ENCODE data around the gene TPD52L2. TPM values are rescaled to one million over a fixed set of nuclear protein-coding genes. Genes with fewer than 3 reads are reported as not detected.
A peak's percentile ranks its signal among the peaks of the same experiment; 100 is the strongest.

TPD52L2 gene
- 80.4 TPM for polyA plus RNA-seq

- Mint-ChIP-seq H3K27ac (peak within 1 kb of the TSS; percentile 87 to 99 (median 98)), H3K27me3 (no peaks in the 10 kb centered on the region), H3K36me3 (peaks cover 4% of the 10 kb centered on the region), H3K4me1 (peaks cover 11 to 19% (median 16%) of the 10 kb centered on the region in 3 donors), H3K4me3 (peak within 1 kb of the TSS; percentile 82 to 98 (median 96)), H3K9me3 (no peaks in the 10 kb centered on the region)
These were observed at the start of gene TPD52L2 for GRCh38 chr20:63864978-63865640. Gene TPD52L2, plus strand, starts transcription at chr20:63865270. Its CDS starts 96 bp downstream, at chr20:63865366.

DNA sequence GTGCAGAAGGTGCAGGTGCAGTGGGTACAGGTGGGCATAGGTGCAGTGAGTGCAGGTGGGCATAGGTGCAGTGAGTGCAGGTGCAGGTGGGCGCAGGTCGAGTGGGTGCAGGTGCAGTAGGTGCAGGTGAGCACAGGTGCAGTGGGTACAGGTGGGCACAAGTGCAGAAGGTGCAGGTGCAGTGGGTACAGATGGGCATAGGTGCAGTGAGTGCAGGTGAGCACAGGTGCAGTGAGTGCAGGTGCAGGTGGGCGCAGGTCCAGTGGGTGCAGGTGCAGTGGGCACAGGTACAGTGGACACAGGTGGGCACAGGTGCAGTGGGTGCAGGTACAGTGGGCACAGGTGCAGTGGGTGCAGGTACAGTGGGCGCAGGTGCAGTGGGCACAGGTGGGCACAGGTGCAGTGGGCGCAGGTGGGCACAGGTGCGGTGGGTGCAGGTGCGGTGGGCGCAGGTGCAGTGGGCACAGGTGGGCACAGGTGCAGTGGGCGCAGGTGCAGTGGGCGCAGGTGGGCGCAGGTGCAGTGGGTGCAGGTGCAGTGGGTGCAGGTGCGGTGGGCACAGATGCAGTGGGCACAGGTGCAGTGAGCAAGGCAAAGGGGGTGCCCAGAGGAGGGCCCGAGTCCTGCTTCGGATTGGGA is 49.3 kb upstream of the TPD52L2 start:
- Mint-ChIP-seq H3K9me3 (no peaks in the 10 kb centered on the region), H3K27me3 (peaks cover 6% of the 10 kb centered on the region), H3K4me3 (no peak overlapping the region), H3K36me3 (no peaks in the 10 kb centered on the region), H3K4me1 (peaks cover 0 to 2% (median 1%) of the 10 kb centered on the region in 3 donors), H3K27ac (no peak overlapping the region)

DNA sequence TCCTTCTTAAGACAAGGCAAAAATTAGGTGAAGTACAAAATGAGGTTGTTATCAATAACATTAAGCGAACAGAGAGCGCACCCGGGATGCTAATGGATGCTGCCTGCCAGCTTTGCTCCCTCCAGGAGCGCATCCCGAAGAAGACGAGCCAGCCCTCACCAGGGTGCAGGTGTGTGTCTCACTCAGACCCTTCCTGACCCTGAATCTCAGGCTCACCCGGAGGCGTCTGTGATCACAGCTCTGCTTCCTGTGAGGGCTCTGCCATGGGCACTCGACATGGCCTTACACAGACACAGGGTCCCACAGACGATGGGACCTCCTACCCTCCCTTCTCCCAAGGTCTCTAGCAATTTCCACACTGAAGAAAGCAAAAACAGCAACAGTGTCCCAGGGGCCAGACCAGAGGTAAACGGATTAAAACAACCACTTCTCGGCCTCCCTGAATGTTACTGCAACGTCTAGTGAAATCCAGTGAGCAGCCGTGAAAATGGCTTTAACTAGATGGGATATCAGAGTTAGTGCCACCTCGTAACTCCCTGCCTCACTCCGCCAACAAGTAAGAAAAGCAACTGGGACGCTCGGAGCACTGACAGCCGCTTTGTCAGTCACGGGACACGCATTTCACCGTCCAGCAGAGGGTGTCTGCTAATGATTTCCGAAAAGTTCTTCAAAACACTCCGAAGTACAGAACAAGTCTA is 45.7 kb upstream of the TPD52L2 start:
- Mint-ChIP-seq H3K9me3 (no peaks in the 10 kb centered on the region), H3K27ac (no peak overlapping the region), H3K36me3 (no peaks in the 10 kb centered on the region)

GRCh38 chr20:63821811-63822210 is 43.3 kb upstream of the TPD52L2 start:
- H3K27me3 Mint-ChIP-seq: peaks cover 25% of the 10 kb centered on the region
- H3K4me1 Mint-ChIP-seq: peaks cover 0 to 5% (median 1%) of the 10 kb centered on the region in 3 donors
- H3K9me3 Mint-ChIP-seq: no peaks in the 10 kb centered on the region
- H3K36me3 Mint-ChIP-seq: no peaks in the 10 kb centered on the region
- peak overlapping the region in 1 of 3 donors; percentile 22 for H3K27ac Mint-ChIP-seq
- H3K4me3 Mint-ChIP-seq: no peak overlapping the region

More for the DNA sequence above, 45.7 kb upstream of the TPD52L2 start:
- peak overlapping the region in 2 of 4 donors; percentile 36 to 41 for H3K4me3 Mint-ChIP-seq
- H3K4me1 Mint-ChIP-seq: peaks cover 0 to 5% (median 1%) of the 10 kb centered on the region in 3 donors
- H3K27me3 Mint-ChIP-seq: peaks cover 14% of the 10 kb centered on the region

DNA sequence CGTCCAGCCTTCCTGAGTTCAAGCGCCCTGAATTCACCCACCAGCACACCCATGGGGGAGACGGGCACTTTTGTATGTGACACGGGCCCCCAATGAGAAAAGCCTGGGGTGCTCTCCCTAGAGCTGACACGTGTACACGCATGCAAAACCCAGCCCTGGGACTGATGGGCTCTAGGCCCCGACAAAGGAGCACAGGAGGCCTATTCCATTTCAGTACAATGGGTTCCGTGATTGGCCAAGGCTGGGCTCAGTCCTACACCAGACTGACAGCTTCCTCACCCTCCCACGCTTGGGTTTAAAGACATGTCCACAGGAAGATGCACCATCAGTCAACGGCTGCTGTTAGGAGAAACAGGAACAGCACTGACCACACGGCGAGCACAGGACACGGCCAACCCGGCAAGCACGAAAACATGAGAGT is 42.8 kb upstream of the TPD52L2 start:
- Mint-ChIP-seq H3K27ac (no peak overlapping the region), H3K4me3 (no peak overlapping the region), H3K9me3 (no peaks in the 10 kb centered on the region), H3K36me3 (no peaks in the 10 kb centered on the region), H3K4me1 (peaks cover 0 to 5% (median 1%) of the 10 kb centered on the region in 3 donors), H3K27me3 (peaks cover 29% of the 10 kb centered on the region)

DNA sequence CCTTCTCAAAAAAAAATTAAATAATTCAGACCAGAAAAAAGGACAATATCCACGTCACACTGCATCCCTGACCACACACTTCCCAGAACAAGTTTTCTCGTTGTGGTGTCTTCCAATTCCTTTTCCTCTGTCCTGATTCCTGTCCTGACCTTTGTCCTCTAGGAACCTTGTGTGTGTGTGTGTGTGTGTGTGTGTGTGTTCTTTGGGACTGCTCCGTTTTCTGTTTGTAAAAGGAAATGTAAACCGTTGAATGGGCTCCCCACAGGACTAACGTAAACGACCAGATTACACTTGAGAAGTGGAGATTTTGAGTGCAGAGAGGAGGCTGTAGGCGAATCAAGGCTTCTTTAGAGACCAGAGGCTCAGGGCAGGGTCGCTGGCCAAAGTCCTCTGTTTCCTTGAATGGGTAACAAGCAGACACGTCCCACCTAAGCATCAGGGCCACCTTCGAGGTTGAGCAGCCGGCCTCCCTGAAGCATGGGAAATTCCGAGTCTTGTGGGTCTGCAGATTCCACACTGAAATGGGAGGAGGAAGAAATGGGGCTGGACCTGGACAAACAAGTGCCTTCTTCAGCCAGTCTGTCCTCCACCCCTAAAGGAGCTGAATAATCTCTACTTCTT is 41.3 kb upstream of the TPD52L2 start:
- Mint-ChIP-seq H3K4me1 (peaks cover 0 to 5% (median 1%) of the 10 kb centered on the region in 3 donors), H3K9me3 (no peaks in the 10 kb centered on the region), H3K36me3 (no peaks in the 10 kb centered on the region), H3K27me3 (peaks cover 36% of the 10 kb centered on the region), H3K27ac (no peak overlapping the region), H3K4me3 (no peak overlapping the region)

GRCh38 chr20:63825331-63826118 is 39.5 kb upstream of the TPD52L2 start:
- Mint-ChIP-seq H3K27me3 (peaks cover 49% of the 10 kb centered on the region), H3K4me3 (no peak overlapping the region), H3K27ac (no peak overlapping the region)

DNA sequence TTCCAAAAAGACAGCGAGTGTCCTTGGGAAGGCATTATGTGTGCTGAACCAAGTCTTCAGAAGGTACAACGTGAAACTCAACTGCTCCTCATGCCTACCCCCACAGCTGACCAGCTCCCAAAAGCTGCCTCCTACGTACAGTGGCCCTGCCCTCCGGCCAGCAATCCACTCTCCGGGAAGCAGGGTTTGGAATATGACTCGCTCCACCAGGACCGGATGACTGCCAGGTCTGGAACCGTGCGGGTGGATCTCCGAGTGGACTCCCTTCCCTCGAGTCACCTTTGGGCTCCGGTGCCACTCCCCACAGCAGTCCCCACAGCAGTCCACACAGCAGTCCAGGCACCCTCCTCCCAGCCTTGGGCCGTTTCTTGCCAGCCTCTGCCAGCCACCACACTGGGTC is 38.3 kb upstream of the TPD52L2 start:
- H3K36me3 Mint-ChIP-seq: no peaks in the 10 kb centered on the region
- peaks cover 8 to 10% (median 9%) of the 10 kb centered on the region in 3 donors for H3K4me1 Mint-ChIP-seq
- H3K27ac Mint-ChIP-seq: no peak overlapping the region
- H3K27me3 Mint-ChIP-seq: peaks cover 47% of the 10 kb centered on the region
- no peaks in the 10 kb centered on the region for H3K9me3 Mint-ChIP-seq
- H3K4me3 Mint-ChIP-seq: peak overlapping the region in 1 of 4 donors; percentile 32

More at GRCh38 chr20:63825331-63826118, 39.5 kb upstream of the TPD52L2 start:
- Mint-ChIP-seq H3K36me3 (no peaks in the 10 kb centered on the region), H3K4me1 (peaks cover 8 to 11% (median 9%) of the 10 kb centered on the region in 3 donors), H3K9me3 (no peaks in the 10 kb centered on the region)

GRCh38 chr20:63828124-63828523 is 36.9 kb upstream of the TPD52L2 start:
- peaks cover 8 to 9% (median 8%) of the 10 kb centered on the region in 3 donors for H3K4me1 Mint-ChIP-seq
- no peaks in the 10 kb centered on the region for H3K36me3 Mint-ChIP-seq
- H3K27me3 Mint-ChIP-seq: peaks cover 46% of the 10 kb centered on the region
- H3K9me3 Mint-ChIP-seq: no peaks in the 10 kb centered on the region
- H3K27ac Mint-ChIP-seq: no peak overlapping the region
- H3K4me3 Mint-ChIP-seq: peak overlapping the region in 1 of 4 donors; percentile 50

GRCh38 chr20:63828545-63828944 is 36.5 kb upstream of the TPD52L2 start:
- peak overlapping the region in 1 of 4 donors; percentile 53 for H3K4me3 Mint-ChIP-seq
- H3K27me3 Mint-ChIP-seq: peaks cover 47% of the 10 kb centered on the region
- peaks cover 8 to 9% (median 8%) of the 10 kb centered on the region in 3 donors for H3K4me1 Mint-ChIP-seq

DNA sequence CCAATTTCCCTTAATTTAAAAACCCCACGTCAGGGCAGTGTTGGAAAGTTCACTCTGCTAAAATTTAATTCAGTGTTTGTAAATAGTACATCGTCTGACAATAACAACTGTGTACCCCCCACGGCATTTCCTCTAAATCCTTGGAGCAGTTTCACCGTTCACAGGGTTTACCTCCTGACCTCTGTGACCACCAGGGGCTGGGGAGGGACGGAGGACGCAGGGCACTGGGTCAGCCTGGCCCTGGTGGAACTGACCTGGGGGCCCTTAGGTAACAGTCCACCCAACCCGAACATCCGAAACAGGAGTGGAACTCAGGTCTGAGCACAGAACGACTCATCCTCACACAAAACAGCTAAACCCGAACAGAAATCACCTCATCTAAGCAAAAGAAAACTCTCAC is 36.1 kb upstream of the TPD52L2 start:
- no peaks in the 10 kb centered on the region for H3K36me3 Mint-ChIP-seq
- peaks cover 8 to 9% (median 8%) of the 10 kb centered on the region in 3 donors for H3K4me1 Mint-ChIP-seq
- no peaks in the 10 kb centered on the region for H3K9me3 Mint-ChIP-seq
- H3K27ac Mint-ChIP-seq: peak overlapping the region in 1 of 3 donors; percentile 69
- H3K4me3 Mint-ChIP-seq: peak overlapping the region in 3 of 4 donors; percentile 25 to 53 (median 45)
- peaks cover 48% of the 10 kb centered on the region for H3K27me3 Mint-ChIP-seq

More at GRCh38 chr20:63828545-63828944, 36.5 kb upstream of the TPD52L2 start:
- peak overlapping the region in 1 of 3 donors; percentile 69 for H3K27ac Mint-ChIP-seq
- H3K9me3 Mint-ChIP-seq: no peaks in the 10 kb centered on the region
- no peaks in the 10 kb centered on the region for H3K36me3 Mint-ChIP-seq

DNA sequence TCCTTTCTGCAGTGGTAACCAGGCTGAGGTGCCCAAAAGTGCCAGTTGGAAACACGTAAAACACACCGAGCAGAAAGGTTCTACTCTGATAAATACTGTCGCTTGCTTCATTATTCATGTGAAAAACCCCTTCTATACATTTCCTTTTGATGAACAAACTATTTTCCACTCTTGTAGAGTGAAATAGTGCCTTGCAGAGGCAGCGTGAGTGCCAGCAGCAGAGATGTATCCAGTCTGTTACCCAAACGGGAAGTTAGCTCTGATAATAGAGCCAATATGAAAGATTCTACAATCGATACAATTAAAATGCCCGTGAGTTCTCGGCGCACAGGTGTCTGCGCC is 35.5 kb upstream of the TPD52L2 start:
- peak overlapping the region; percentile 83 to 91 (median 87) for H3K4me3 Mint-ChIP-seq
- peaks cover 48% of the 10 kb centered on the region for H3K27me3 Mint-ChIP-seq
- peak overlapping the region in 2 of 3 donors; percentile 16 to 39 for H3K27ac Mint-ChIP-seq
- H3K9me3 Mint-ChIP-seq: no peaks in the 10 kb centered on the region
- H3K4me1 Mint-ChIP-seq: peaks cover 8 to 9% (median 8%) of the 10 kb centered on the region in 3 donors
- H3K36me3 Mint-ChIP-seq: no peaks in the 10 kb centered on the region

GRCh38 chr20:63829945-63830835 is 34.9 kb upstream of the TPD52L2 start:
- Mint-ChIP-seq H3K36me3 (no peaks in the 10 kb centered on the region), H3K4me3 (peak overlapping the region; percentile 83 to 91 (median 87)), H3K27me3 (peaks cover 48% of the 10 kb centered on the region), H3K4me1 (peaks cover 8 to 9% (median 8%) of the 10 kb centered on the region in 3 donors), H3K9me3 (no peaks in the 10 kb centered on the region), H3K27ac (peak overlapping the region in 2 of 3 donors; percentile 16 to 39)
